ENCODE measurements around the gene PHACTR1. TPM values are rescaled to one million over a fixed set of nuclear protein-coding genes. Genes with fewer than 3 reads are reported as not detected.

Gene PHACTR1
- total RNA-seq, 1 donor from 2014 or later: 50.7 TPM

DNA sequence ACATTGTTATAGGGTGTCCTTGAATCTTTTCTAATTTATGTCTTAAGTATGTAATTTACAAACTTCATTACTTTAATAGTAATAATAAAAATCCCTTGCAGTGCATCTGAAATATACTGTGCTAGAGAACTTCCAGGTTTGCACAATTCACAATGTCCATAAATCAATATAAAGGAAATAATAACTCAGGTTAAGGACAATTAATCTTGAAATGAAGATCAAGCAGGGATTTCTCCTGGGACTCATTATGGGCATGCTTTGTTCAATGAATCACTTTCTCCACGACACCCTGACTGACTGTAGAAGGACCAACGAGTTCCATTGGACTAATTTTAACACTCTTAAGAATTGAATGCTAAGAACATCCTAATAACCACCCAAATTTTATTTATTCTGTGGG lies 110.0 kb downstream of the PHACTR1 start:
- Mint-ChIP-seq H3K9me3 (ENCODE audit: unreplicated experiment) (peaks cover 2% of the 10 kb centered on the region), H3K4me3 (ENCODE audit: unreplicated experiment) (no peak overlapping the region), H3K36me3 (ENCODE audit: unreplicated experiment) (no peaks in the 10 kb centered on the region), H3K27ac (ENCODE audit: unreplicated experiment) (no peak overlapping the region), H3K4me1 (ENCODE audit: low read depth, unreplicated experiment) (peaks cover 3% of the 10 kb centered on the region), H3K27me3 (ENCODE audit: unreplicated experiment) (peaks cover 2% of the 10 kb centered on the region)
- no peak for TF ChIP-seq CTCF (IDR thresholded peaks at IDR 0.05; ENCODE audit: partially characterized antibody, unreplicated experiment)
- no peak for DNase-seq

- no peak for TF ChIP-seq CTCF (IDR thresholded peaks at IDR 0.05; ENCODE audit: partially characterized antibody, unreplicated experiment)
- Mint-ChIP-seq H3K4me1 (ENCODE audit: low read depth, unreplicated experiment) (peaks cover 3% of the 10 kb centered on the region), H3K27me3 (ENCODE audit: unreplicated experiment) (peaks cover 2% of the 10 kb centered on the region), H3K4me3 (ENCODE audit: unreplicated experiment) (no peak overlapping the region), H3K9me3 (ENCODE audit: unreplicated experiment) (peaks cover 2% of the 10 kb centered on the region), H3K27ac (ENCODE audit: unreplicated experiment) (no peak overlapping the region), H3K36me3 (ENCODE audit: unreplicated experiment) (no peaks in the 10 kb centered on the region)
- DNase-seq: no peak
These were observed 111.4 kb downstream of the PHACTR1 start for GRCh38 chr6:12827921-12828320.

- no peak for DNase-seq
- peaks cover 2% of the 10 kb centered on the region for H3K27me3 Mint-ChIP-seq (ENCODE audit: unreplicated experiment)
- no peak for TF ChIP-seq CTCF (IDR thresholded peaks at IDR 0.05; ENCODE audit: partially characterized antibody, unreplicated experiment)
- H3K4me1 Mint-ChIP-seq (ENCODE audit: low read depth, unreplicated experiment): no peaks in the 10 kb centered on the region
- H3K9me3 Mint-ChIP-seq (ENCODE audit: unreplicated experiment): peaks cover 2% of the 10 kb centered on the region
- H3K36me3 Mint-ChIP-seq (ENCODE audit: unreplicated experiment): peaks cover 5% of the 10 kb centered on the region
- no peak overlapping the region for H3K4me3 Mint-ChIP-seq (ENCODE audit: unreplicated experiment)
- no peak overlapping the region for H3K27ac Mint-ChIP-seq (ENCODE audit: unreplicated experiment)
These were observed 115.7 kb downstream of the PHACTR1 start for GRCh38 chr6:12832226-12832735.

DNA sequence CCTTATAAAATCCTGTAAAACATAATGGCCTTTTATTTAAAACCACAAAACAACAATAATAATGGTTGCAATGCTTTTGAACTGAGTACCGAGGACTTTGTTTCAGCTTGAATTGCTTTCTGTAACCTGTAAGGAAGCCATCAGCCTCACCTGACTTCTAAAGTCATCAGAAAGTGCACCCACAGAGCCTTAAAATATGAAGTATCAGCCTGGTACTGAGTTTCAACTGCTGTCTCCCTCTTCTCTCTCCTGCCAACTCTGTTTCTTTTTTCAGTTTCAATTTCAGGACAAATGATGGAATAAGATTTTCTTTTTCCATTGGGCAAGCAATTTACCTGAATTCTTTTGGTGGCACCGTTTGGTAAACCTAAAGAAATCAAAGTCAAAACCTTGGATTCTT lies 119.4 kb downstream of the PHACTR1 start:
- no peak for DNase-seq
- Mint-ChIP-seq H3K4me3 (ENCODE audit: unreplicated experiment) (no peak overlapping the region), H3K36me3 (ENCODE audit: unreplicated experiment) (peaks cover 5% of the 10 kb centered on the region), H3K4me1 (ENCODE audit: low read depth, unreplicated experiment) (no peaks in the 10 kb centered on the region), H3K27ac (ENCODE audit: unreplicated experiment) (no peak overlapping the region), H3K27me3 (ENCODE audit: unreplicated experiment) (no peaks in the 10 kb centered on the region), H3K9me3 (ENCODE audit: unreplicated experiment) (no peaks in the 10 kb centered on the region)
- no peak for TF ChIP-seq CTCF (IDR thresholded peaks at IDR 0.05; ENCODE audit: partially characterized antibody, unreplicated experiment)

GRCh38 chr6:12841619-12842018 lies 125.1 kb downstream of the PHACTR1 start:
- no peak for DNase-seq
- H3K4me1 Mint-ChIP-seq (ENCODE audit: low read depth, unreplicated experiment): peaks cover 6% of the 10 kb centered on the region
- no peak overlapping the region for H3K4me3 Mint-ChIP-seq (ENCODE audit: unreplicated experiment)
- H3K27ac Mint-ChIP-seq (ENCODE audit: unreplicated experiment): no peak overlapping the region
- H3K27me3 Mint-ChIP-seq (ENCODE audit: unreplicated experiment): peaks cover 2% of the 10 kb centered on the region
- H3K9me3 Mint-ChIP-seq (ENCODE audit: unreplicated experiment): no peaks in the 10 kb centered on the region
- no peak for TF ChIP-seq CTCF (IDR thresholded peaks at IDR 0.05; ENCODE audit: partially characterized antibody, unreplicated experiment)
- H3K36me3 Mint-ChIP-seq (ENCODE audit: unreplicated experiment): peaks cover 4% of the 10 kb centered on the region

All from glutamatergic neuron (in vitro differentiated cells).